GM23248 (cell line): ENCODE measurements around the gene SAP30BP.

Source experiments
- EZH2 ChIP-seq: fragments of 200-600 bp; sonication (generic); IDR thresholded peaks from 2 replicates; pipeline ENCODE4 v1.6.1; 2018; ENCODE audit warnings: antibody characterized with exemption, mild to moderate bottlenecking; ENCODE audit not compliant: insufficient read depth, poor library complexity, severe bottlenecking
- EZH2phosphoT487 ChIP-seq: fragments of 200-600 bp; sonication (generic); IDR thresholded peaks from 2 replicates; pipeline ENCODE4 v1.6.1; 2018; ENCODE audit warnings: antibody characterized with exemption, moderate library complexity, mild to moderate bottlenecking, low read depth; ENCODE audit not compliant: insufficient read depth

DNA sequence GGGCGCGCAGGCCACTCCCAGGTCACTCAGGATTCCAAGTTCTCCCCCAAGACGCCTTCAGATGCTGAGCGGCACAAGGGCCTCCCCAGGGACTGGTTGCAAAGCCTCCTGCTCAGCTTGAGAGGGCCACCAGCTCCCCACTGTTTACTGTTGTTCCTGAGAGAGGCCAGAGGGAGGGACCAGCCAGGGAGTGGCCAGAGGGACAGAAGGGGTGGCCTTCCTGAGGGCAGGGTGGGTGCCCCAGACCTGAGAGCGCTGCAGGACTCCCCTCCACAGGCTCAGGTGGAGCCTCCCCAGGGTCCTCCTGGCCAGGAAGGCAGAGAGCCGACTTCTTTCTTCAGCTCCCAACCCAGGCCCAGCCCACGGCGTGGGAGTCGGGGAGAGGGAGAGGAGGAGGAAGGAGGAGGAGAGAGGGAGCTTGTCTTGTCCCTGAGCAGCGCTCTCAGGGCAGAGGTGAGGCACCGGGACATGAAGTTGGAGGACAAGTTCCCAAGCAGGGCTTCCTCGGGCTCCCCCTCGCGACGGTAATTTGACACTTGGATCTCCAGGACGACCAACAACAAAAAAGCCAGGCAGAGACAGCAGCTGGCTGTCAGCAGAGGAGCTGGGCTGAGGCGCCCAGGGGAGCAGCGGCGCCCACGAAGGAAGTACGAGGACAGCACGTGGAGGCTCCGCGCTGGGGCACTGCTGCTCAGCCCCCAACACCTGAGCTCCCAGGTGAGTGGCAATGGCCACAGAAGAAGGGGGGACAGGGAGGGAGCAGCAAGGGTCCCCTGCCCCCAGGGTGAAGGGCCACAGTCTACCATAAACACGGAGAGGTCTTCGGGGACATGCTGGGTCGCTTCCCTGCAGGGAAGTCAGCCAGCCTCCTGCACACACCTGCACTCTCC, 33.4 kb upstream of the SAP30BP start:
- TF ChIP-seq EZH2phosphoT487 (no peak), EZH2 (no peak)
